ENCODE measurements around the gene RHO.
"Not testable (repeated sequence)": the region's sequence is repeated elsewhere in the genome, so short reads cannot be mapped to it uniquely, and the experiment has no call there.

The RHO gene

DNA sequence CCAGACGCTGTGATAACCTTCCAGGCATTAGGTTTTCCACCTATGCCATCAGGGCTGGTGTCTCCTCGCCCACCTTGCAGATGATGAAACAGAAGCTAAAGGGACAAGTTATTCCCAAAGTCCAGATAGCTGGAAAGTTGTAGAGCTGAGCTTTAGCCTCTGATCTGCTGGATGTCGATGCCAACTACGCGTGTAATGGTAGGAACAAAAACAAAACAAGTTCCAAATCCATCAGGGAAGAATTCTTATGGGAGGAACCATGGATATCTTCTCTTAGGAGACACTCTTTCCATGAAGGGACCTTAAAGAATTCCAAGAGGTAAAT lies 28.1 kb upstream of the RHO start:
- DNase-seq: no peak

DNA sequence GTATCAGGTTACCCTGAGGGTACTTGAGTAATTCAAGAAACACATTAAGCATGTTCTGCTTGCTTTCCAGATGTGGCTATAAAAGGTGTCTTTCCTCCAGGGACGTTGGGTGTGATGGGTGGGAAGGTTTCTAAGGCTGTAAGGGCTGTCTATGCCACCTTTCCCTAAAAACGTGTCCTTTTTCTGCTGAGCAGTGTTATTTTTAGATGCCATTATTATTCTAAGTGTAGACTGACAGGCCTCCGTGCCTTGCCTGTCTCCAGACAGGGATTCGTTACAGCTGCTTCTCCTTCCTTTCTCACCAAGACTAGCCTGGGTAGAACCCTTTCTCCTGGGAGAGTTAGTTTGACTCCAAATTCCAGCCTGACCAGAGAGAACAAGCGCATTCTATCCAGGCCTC lies 26.8 kb upstream of the RHO start:
- no peak for DNase-seq

DNA sequence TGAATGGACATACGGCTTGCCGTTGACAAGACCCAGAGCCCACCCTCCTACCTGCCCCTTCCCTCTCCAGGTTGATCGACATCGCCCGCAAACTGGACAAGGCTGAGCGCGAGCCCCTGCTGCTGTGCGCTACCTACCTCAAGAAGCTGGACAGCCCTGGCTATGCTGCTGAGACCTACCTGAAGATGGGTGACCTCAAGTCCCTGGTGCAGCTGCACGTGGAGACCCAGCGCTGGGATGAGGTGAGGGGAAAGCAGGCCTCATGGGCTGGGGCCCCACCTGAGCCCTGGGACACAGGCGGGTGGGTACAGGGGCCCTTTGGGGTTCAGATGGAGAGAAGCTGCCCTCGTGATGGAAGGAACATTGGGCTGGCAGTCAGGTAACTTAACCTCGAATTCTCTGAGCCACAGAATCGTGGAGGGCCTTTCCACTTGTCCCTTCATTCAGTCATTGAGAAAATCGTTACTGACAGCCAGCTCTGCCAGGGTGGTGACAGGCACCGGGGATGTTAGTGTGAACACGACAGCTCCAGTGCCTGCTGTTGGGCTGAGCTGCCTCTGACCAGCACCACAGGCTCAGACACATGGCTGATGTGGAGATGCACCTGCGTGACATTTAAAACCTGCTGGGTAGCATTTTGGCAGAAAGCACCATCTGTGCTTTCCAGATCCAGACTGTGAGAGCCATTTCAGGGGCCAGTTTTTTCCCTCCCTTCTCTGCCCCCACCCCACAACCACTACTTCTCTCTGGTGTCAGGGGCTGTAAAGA lies 25.6 kb upstream of the RHO start:
- peak; percentile 32 for DNase-seq

DNA sequence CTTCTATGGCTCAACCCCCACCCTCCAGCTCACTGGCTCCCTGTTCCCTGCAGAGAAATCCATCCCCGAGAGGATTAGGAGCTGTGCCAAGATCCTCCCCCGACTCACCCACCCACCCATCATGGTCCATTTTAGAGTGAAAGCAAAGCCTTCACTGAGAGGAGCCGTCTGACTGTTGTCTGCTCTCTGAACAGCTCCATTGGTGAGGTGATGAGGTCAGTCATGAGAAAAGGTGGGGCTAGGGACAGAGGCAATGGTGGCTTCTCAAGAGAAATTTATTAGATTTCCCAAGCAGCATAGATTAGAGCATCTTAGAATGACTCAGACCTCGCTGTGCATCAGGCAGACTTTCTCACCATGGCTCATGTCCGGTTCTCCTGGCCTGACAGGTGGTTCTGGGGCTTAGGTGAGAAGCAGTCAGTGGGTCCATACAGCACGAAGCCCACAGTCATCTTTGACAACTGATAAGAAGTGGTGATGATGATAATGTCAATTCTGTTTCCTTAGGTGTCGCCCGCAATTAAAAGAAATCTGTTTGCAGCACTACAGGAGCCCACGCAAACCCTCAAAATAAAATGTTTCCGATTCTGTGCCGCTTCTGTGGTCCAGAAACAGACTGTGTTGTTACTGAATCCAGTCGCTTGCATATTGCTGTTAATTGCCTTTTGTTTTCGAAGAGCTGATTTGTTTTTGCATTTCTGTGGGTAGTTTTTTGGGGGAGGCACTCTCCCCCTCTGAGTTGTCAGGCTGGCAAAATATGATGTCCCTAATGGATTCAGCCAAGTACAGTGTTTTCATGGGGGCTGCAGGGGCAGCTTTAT lies 24.8 kb upstream of the RHO start:
- DNase-seq: peak; percentile 32

DNA sequence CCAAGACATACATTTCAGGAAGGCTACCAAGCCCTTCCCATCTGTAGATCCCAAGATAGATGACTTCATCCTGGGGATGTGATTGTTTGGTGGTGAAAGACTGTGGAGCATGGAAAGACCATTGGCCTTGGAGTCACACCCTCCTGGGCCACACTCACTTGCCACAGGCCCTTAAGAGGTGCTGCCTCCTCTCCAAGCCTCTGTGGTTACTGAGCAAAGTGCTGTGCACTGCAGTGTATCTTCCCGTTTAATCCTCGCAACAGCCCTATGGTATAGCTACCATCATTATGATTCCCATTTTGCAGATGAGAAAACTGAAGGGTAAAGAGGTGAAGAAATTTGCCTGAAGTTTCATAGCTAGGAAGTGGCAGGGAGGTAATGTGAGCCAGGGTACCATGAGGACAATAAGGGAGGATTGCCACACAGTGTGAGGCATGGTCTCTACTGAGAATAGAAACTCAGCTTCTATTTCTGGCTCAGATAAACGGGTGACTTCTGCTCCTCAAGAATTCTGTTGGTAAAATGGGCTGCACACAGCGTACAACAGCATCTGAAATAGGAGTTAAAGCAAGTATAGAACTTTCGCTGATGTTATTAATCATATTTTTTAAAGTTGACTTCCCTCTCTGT lies 23.9 kb upstream of the RHO start:
- DNase-seq: no peak

DNA sequence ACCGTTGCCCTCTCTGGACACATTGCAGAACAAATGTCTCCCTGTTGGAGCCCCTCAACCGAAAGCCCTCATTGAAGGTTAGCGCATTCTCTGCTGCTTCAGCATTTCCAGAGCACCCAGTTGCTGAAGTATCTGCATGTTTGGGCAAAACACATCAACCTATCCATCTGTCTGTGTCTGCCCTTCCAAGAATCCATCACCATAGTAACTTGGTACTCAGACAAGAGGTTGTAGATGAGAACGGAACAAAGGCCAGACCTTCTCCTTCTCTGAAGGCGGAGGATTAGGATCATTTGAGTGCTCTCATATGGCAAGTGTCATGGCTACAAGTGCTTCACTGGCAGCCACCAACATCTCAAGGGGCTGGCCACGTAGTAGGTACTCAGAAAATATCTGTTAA lies 23.1 kb upstream of the RHO start:
- DNase-seq: no peak

DNA sequence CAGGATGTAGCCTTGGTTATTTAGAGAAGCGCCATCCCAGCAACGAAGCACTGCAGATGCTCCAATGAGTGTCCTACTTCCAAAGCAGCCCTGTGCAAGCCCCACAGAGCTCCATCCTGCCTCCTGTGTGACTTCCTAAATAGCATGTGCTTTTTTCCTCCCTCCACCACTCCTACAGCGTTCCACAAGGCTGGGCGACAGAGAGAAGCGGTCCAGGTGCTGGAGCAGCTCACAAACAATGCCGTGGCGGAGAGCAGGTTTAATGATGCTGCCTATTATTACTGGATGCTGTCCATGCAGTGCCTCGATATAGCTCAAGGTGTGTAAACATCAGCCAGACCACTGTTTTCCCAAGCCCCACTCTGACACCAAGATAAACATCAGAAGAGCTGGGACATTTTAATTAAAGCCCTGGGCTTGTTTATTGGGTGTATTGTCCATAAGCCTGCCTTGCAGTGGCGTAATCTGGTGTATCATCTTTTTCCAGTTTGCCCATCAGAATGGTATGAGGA lies 22.2 kb upstream of the RHO start:
- peak; percentile 32 for DNase-seq

DNA sequence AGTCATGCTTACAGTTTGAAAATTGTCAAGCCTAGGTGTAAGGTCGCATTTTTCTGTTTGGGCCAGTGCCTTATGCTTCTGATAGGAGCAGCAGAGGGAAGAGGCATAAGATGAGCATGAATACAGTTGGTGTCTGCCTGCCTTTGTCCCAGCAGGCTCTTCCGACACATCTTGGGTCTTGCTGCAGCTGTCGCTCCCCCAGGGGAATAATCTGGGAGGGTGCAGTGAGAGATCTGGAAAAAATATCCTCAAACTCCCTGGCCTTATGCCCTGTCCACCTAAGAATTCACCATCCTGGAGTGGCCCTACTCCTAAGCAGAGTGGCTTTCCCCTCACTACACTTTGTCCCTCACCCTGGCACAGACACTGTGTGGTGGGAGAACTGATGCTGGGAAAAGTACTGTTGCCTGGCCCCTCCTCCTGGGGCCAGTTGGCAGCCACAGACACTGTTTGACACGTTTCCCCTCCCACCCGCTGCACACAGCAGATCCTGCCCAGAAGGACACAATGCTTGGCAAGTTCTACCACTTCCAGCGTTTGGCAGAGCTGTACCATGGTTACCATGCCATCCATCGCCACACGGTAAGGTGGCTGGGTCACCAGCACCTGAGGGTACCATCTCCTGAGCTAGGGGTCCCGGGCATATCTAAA lies 21.1 kb upstream of the RHO start:
- DNase-seq: no peak

DNA sequence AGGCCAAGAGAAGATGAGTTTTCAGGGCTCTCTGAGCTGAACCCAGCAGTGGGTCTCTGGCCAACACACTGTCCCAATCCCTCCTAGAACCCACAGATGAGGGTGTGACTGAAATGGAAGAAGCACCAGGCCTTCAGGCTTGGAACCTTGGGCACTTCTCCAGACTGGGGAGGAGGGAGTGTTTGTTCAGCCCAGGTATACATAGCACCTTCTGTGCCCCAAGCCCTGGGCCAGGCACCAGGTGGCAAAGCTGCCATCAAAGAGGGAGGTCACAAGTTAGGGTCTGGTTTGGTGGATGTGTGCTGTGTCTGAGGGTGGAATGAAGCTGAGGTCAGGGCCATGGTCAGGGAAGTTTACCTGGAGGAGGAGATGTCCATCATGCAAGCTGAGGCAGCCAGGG lies 15.8 kb upstream of the RHO start:
- DNase-seq: no peak

DNA sequence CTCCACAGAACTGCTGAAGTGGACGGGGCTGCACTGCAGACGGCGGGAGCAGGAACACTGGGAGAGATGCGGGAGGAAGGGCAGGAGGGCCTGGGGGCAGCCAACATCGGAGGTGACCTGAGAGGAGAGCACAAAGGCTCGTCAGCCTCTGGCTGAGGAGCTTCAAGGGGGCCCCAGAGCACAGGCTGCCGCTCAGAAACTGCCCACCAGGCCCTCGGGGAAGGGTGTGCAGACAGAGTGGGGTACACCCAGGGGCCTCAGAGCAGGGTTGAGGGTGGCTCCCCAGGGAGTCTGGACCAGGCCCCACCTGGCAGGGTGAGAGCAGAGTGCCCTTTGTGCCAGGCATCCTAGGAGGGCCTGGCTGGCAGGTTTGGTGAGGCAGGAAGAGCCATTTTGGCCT lies 14.7 kb upstream of the RHO start:
- DNase-seq: no peak

DNA sequence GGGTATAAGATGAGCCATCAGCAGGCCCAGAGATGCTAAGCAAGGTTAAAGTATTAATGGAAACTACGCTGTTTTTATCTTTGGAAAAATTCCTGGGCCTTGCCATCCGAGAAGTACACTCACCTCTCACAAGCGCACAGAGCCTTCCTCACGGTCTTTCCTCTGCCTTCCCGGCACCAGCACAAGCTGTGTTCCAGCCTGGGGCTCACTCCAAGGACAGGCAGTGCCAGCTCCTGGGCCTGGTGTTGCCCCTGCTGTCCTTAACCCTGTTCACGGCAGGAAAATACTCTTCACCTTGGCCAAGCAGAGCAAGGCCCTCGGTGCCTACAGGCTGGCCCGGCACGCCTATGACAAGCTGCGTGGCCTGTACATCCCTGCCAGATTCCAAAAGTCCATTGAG lies 14.3 kb upstream of the RHO start:
- no peak for DNase-seq

DNA sequence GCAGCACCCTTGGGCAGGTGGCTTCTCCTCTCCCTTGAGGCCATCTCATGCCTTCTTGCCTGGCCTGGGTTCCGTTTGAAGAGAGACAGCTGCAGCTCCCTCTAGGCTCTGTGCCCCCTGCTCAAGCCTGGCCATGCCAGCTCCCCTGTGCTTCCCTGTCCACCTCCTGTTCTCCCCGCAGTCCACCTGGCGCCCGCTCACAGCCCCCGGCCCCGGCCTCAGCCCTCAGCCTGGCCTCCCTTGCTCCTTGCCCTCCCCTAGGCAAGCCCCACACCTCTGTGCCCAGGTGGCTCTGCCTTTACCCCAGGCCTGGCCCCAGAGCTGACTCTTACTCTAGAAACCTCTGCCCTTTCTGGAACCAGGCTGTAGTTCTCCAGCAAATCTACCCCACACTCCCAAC lies 13.9 kb upstream of the RHO start:
- DNase-seq: no peak

DNA sequence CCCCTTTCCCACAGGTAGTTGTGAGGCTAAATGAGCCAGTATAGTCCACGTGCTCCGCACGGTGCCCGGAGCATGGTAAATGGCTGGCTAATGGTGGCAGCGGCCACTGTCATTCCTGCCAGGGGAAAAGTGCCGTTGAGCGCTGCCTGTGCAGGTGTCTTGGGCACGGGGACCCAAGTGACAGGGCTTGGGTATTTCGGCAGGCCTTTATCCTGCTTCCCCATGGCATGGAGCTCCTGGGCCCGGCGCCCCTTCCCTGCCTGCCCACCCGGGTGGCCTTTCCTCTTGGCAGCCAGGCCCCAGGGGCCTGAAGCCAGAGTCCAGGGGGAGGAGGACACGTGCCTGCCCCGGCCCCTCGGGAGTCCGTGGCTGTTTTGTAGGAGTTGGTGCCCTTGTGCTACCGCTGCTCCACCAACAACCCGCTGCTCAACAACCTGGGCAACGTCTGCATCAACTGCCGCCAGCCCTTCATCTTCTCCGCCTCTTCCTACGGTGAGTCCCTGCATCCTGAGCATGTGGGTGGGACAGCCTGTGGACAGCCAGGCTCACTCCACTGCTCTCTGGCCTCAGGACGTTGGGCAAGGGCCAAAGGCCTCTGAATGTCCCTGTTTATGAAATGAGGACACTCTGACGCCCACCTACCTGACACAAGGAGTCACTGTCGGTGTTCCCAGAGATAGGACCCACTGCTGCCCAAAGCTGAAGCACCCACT lies 13.2 kb upstream of the RHO start:
- not testable (repeated sequence) for DNase-seq

DNA sequence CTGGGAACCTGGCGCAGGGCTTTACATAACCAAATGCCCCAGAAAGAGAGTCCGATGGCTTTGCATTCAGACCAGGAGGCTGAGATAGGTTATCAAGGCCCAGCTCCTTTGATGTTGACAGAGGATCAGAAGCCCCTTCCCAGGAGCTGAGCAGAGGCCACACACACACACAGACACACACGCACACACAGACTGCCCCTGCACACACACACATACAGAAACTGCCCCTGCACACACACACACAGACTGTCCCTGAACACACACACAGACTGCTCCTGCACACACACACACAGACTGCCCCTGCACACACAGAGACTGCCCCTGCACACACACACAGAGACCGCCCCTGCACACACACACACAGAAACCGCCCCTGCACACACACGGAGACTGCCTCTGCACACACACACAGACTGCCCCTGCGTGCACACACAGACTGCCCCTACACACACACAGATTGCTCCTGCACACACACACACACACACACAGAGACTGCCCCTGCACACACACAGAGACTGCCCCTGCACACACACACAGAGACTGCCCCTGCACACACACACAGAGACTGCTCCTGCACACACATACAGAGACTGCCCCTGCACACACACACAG lies 12.5 kb upstream of the RHO start:
- not testable (repeated sequence) for DNase-seq

DNA sequence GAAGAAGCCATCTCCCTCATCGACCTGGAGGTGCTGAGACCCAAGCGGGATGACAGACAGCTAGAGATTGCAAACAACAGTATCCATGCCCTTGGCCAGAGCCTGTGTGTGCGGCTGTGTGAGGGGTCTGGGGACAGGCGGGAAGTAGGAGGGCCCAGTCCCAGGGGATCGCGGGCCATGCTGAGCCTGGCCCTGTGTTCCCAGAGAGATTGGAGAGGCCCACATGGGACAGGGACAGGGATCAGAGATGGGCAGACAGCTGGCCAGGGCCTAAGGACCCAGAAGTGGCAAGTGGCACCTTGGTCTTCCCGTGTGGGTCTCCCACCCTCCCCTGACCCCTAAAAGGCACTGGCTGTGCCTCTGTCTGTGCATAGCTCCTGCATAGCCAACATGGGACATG lies 10.9 kb upstream of the RHO start:
- no peak for DNase-seq

DNA sequence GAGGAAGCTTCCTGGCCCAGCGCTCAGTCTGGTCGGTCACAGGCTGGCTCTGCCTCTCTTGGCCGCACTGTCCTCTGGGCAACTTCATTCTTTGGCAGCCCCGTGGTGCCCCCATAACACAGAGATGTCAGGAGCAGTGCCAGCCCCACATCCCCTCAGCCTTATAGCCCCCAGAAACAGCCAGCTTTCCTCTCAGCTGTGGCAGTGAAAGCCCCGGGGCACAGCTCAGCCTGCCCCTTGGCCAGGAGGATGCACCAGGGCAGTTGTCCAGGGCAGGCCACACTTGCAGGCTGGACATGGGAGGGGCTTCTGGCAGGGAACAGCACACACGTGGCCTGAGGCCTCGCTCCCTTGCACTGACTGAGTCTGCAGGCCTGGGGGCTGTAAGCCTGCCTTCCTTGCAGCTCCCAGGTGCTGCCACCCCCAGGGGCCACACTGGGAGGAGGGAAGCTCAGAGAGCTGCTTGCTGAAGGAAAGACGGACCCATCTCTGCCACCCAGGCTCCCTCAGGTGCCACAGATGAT lies 10.3 kb upstream of the RHO start:
- no peak for DNase-seq

DNA sequence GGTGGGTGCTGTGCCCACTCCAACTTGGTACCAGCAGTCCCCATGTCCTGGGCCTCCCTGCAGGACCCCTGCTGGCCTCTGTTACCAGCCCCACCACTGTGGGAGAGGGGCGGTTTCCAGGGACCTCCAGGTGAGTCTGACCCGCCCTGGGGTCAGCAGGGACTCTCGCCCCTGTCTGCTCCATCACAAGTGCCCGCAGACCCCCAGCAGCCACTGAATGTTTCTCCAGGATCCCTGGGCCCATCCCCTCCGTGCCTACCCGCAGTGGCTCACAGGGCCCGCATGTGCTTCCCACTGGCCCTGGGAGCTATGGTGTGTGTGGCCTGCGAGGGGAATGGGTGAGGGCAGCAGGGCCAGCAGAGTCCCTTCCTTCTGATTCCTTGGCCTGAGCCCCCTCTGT lies 9.9 kb upstream of the RHO start:
- DNase-seq: no peak

DNA sequence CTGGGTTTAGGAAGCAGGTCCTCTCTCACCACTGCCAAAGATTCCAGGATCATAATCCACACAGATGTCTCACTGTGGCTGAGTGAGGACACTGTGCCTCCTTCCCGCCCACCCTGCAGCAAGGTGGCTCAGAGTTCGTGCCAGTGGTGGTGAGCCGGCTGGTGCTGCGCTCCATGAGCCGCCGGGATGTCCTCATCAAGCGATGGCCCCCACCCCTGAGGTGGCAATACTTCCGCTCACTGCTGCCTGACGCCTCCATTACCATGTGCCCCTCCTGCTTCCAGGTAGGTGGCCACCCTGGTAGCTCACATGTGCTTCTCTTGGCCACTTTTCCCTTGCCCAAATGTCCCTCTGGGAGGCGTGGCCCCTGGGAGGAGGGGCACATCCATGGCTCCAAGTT lies 9.0 kb upstream of the RHO start:
- DNase-seq: no peak

DNA sequence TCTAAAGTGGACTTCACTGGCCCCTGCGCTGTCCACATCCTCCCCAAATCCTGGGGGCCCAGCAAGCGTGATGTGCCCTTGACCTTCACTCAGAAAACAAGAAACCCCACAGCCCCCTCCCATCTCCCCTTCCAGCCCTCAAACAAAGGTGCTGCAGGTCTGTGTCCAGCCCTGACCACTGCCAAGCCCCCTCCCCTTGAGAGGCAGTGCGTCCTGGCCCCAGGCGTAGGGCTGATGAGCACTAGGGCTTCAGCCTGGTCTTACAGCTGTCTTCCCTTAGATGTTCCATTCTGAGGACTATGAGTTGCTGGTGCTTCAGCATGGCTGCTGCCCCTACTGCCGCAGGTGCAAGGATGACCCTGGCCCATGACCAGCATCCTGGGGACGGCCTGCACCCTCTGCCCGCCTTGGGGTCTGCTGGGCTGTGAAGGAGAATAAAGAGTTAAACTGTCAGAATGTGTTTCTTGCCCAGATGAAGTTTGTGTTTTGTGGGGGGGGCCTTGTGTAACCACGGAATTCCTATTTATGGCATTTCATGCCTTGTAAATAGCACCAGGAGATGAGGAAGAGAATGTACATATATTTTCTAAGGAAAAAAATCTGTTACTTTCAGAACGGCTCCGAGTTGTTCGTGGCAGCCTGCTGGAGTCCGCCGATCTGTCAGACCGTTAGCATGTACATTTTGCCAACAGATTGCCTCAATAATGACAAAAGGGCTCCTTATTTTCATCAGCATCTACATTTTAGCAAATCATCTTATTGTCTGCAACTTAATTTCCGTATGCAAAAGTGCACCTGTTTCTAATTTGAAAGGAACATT lies 8.3 kb upstream of the RHO start:
- no peak for DNase-seq

DNA sequence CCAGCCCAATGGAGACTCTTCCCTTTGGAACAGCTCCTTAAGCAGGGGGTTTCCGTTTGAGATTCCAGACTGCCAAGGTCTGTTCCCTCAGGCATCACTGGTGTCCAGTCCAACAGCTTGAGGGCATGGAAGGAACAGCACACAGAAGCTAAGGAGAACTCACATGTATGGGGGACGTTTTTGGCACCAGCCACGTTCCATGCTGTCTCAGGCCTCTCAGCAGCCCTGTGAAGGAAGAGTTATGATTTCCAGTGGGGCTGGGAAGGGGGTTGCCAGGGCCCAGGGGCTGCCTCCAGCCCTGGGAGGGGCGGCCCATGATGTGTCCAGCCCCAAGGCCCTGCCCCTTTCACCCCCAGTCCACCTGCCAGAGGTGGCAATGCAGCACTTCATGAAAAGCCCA lies 7.5 kb upstream of the RHO start:
- no peak for DNase-seq

DNA sequence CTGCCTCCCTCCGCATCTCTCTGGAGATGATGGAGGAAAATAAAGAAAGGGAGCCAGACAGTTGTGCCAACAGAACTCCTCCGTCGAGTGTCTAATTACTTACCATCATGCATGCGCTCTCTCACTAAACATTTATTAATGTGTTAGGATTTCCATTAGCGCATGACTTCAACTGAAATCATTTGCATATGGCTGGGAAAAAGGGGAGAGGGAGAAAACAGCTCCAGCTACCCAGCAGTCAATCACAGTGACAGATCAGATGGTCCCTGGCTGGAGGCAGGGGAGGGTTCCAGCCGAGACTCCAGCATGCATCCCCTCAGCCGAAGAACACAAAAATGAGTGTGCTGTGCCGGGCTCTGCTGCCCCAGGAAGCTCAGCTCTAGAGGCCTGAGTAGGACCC lies 6.8 kb upstream of the RHO start:
- DNase-seq: no peak

Data from NCI-H345 (cell line).